BJ (cell line): ENCODE data around the gene GMPS. TPM values are rescaled to one million over a fixed set of nuclear protein-coding genes. Genes with fewer than 3 reads are reported as not detected.

ENCODE experiments used
- CTCF ChIA-PET: fragments of 350-600 bp; formaldehyde crosslinking; extraction: SDS; loops from one replicate; lab custom pipeline; 2021; ENCODE audit warnings: antibody characterized with exemption, inconsistent platforms; lab: Yijun Ruan, JAX
- POLR2A ChIA-PET: fragments of 300-600 bp; sonication (Branson Sonifier 250); formaldehyde crosslinking; extraction: SDS; loops from one replicate; lab custom pipeline; 2021; ENCODE audit warnings: antibody characterized with exemption; lab: Charles Lee
- DNase-seq: peaks from one replicate; pipeline ENCODE4 v3.0.0-alpha.2; 2011; ENCODE audit warnings: low read depth
- H3K27me3 ChIP-seq: 2 replicates; pipeline ENCODE4 v1.6.0; 2011; ENCODE audit warnings: low read length; ENCODE audit not compliant: control insufficient read depth, insufficient read depth
- H3K36me3 ChIP-seq: 2 replicates; pipeline ENCODE4 v1.5.1; 2011; ENCODE audit warnings: low read length; ENCODE audit not compliant: control insufficient read depth, insufficient read depth
- H3K4me3 ChIP-seq: 2 replicates; pipeline ENCODE4 v1.5.1; 2011; ENCODE audit warnings: low read depth, mild to moderate bottlenecking, control low read depth, low read length
- CTCF ChIP-seq: IDR thresholded peaks from 2 replicates; pipeline ENCODE4 v1.5.1; 2011; ENCODE audit warnings: low read depth, mild to moderate bottlenecking, control low read depth, inconsistent platforms, low read length, moderate library complexity; ENCODE audit not compliant: insufficient read depth
- polyA plus RNA-seq: library from polyadenylated mRNA; depleted of rRNA; stranded (reverse); fragments of >200 nt; gene quantifications from 2 replicates; pipeline ENCODE4 v1.2.3, GENCODE V29; 2011

Gene GMPS
- polyA plus RNA-seq, 1 experiment = 13.6 TPM

DNA sequence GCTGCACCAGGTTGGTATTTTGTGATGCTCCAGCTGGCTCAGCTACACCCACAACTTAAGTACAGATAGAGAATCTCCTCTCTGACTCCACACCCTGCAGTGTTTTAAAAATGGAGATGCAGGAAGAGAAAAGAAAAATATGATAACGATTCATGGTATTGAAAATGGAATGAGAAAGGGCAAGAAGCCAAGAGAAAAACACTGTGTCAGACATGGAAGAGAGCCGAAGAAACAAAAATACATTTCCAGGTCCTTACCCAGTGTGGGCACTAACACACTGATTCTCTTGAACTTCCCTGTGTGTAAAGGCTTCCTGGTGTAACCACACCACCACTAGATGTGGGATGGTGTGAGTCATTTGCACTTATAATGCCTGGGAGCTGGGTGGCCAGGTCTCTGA, 93.1 kb downstream of the GMPS start:
- Histone ChIP-seq H3K4me3 (no peak overlapping the region), H3K27me3 (no peaks in the 10 kb centered on the region), H3K36me3 (no peaks in the 10 kb centered on the region)
- no peak for TF ChIP-seq CTCF
- POLR2A ChIA-PET = no interaction called here
- DNase-seq = no peak
- CTCF ChIA-PET = interaction anchor here (0.9 to 2.6 kb wide), 2 partner anchors 11 to 19 kb away, joined by 3 to 8 read pairs; no protein-coding TSS in a partner anchor

DNA sequence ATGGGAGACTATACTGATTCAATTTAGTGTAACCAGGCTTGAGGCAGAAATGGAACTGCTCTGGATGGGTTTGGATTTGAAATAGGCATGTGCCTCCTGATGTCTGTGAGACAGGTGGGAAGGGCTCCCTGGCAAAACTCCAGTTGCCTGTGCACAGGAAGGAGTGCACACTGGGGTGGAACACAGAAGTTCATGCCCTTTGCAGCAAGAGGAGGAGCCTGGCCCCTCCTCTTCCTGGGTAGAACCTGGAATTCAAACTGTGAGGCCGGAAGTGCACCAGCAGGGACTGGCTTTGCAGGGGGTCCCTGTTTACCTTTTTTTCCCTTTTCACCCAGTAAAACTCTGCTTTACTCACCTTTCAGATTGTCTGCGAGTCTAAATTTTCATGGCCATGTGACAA, 99.9 kb downstream of the GMPS start:
- ChIA-PET POLR2A (no interaction called here), CTCF (no interaction called here)
- Histone ChIP-seq H3K4me3 (no peak overlapping the region), H3K27me3 (no peaks in the 10 kb centered on the region), H3K36me3 (no peaks in the 10 kb centered on the region)
- DNase-seq = no peak
- TF ChIP-seq CTCF = no peak

GRCh38 chr3:155972885-155973584, 102.6 kb downstream of the GMPS start:
- Histone ChIP-seq H3K27me3 (no peaks in the 10 kb centered on the region), H3K36me3 (no peaks in the 10 kb centered on the region), H3K4me3 (no peak overlapping the region)
- ChIA-PET CTCF (interaction anchor here (0.8 to 1.1 kb wide), 2 partner anchors 103 to 592 kb away, joined by 3 read pairs; partner anchors contain the start of gene GMPS), POLR2A (no interaction called here)
- no peak for DNase-seq
- no peak for TF ChIP-seq CTCF

DNA sequence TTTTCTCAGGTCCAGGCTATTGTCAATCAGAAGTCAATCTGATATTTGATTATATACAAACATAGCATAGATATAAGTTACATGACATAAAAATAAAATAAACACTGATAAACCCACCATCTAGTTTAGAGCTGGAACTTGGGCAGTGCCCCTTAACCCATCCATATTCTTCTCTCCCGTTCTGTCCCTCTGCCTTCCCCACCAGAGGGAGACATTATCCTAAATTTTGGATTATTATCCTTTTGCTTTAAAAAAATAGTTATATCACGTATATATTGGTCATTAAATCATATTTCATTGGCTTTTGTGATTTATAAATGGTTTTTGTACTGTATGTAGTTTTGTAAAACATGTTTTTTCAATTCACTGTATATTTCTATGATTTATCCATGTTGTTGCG, 107.9 kb downstream of the GMPS start:
- TF ChIP-seq CTCF = peak; percentile 27; the same call in 1 of the 2 replicates
- Histone ChIP-seq H3K36me3 (no peaks in the 10 kb centered on the region), H3K4me3 (no peak overlapping the region), H3K27me3 (no peaks in the 10 kb centered on the region)
- ChIA-PET POLR2A (no interaction called here), CTCF (no interaction called here)
- no peak for DNase-seq

GRCh38 chr3:155979746-155980145, 109.3 kb downstream of the GMPS start:
- Histone ChIP-seq H3K36me3 (no peaks in the 10 kb centered on the region), H3K27me3 (no peaks in the 10 kb centered on the region), H3K4me3 (no peak overlapping the region)
- POLR2A ChIA-PET = no interaction called here
- no peak for TF ChIP-seq CTCF
- DNase-seq = no peak
- CTCF ChIA-PET = interaction anchor here (1.0 to 1.1 kb wide), 2 partner anchors 22 to 174 kb away, joined by 3 to 5 read pairs; partner anchors contain the start of gene C3orf33
